Mammary epithelial cell (primary cell): ENCODE results near the gene TMEM209.

ENCODE experiments used
- EZH2 ChIP-seq: IDR thresholded peaks from 2 replicates; pipeline ENCODE4 v1.6.1; 2012; ENCODE audit warnings: low read length, inconsistent platforms, borderline replicate concordance
- TF ChIP-seq, protein P1 (sequence below), 2 donors: IDR thresholded peaks in 1 of 2; conservative IDR thresholded peaks in 1 of 2; 2 replicates each; pipeline ENCODE4 v1.5.1; 2011 to 2012; ENCODE audit warnings: inconsistent platforms in 2 of 2, low read length in 2 of 2, mild to moderate bottlenecking in 2 of 2, control low read depth in 1 of 2, low read depth in 1 of 2; ENCODE audit not compliant: insufficient read depth in 1 of 2; ENCODE audit errors: extremely low read depth in 1 of 2

DNA sequence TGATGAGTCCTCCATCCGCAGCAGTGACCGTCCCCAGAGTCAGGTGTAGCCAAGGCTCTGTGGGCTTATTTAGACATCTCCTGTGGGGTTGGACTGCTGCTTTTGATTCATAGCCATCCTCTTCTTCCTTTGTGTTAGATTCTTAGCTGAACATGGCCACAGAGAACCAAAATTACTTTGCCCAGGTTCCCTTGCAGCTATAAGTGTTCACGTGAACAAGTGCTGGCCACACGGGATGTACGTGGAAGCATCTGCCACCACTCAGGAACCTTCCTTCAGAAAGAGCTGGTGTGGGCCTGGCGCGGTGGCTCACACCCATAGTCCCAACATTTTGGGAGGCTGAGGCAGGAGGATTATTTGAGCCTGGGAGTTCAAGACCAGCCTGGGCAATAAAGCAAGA, 49.1 kb downstream of the TMEM209 start:
- TF ChIP-seq, protein P1, sequence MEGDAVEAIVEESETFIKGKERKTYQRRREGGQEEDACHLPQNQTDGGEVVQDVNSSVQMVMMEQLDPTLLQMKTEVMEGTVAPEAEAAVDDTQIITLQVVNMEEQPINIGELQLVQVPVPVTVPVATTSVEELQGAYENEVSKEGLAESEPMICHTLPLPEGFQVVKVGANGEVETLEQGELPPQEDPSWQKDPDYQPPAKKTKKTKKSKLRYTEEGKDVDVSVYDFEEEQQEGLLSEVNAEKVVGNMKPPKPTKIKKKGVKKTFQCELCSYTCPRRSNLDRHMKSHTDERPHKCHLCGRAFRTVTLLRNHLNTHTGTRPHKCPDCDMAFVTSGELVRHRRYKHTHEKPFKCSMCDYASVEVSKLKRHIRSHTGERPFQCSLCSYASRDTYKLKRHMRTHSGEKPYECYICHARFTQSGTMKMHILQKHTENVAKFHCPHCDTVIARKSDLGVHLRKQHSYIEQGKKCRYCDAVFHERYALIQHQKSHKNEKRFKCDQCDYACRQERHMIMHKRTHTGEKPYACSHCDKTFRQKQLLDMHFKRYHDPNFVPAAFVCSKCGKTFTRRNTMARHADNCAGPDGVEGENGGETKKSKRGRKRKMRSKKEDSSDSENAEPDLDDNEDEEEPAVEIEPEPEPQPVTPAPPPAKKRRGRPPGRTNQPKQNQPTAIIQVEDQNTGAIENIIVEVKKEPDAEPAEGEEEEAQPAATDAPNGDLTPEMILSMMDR (conservative IDR thresholded peaks at IDR 0.05 in 1 of 2, IDR thresholded peaks at IDR 0.05 in 1 of 2; ENCODE audit: extremely low read depth in 1 of 2, insufficient read depth in 1 of 2, low read depth in 1 of 2, low read length in 2 of 2) = no peak
- TF ChIP-seq EZH2 = no peak
